Immature natural killer cell (primary cell): ENCODE data around the gene SORCS2. TPM values are rescaled to one million over a fixed set of nuclear protein-coding genes. Genes with fewer than 3 reads are reported as not detected.

Source experiments
- DNase-seq, 3 donors: peaks; one replicate each; pipeline ENCODE4 v3.0.0; 2022; ENCODE audit warnings: mixed read lengths in 1 of 3
- H3K27ac Mint-ChIP-seq, 6 donors: one replicate each; pipeline ENCODE4 v1.8.0; 2020; ENCODE audit warnings: mixed read lengths in 6 of 6, mild to moderate bottlenecking in 5 of 6, inconsistent platforms in 4 of 6, moderate library complexity in 3 of 6
- H3K27me3 Mint-ChIP-seq, 3 donors: one replicate each; pipeline ENCODE4 v1.8.0; 2020 to 2021; ENCODE audit warnings: low read depth in 3 of 3, mild to moderate bottlenecking in 3 of 3, mixed read lengths in 3 of 3, moderate library complexity in 3 of 3, inconsistent platforms in 1 of 3
- H3K36me3 Mint-ChIP-seq, 3 donors: one replicate each; pipeline ENCODE4 v1.8.0; 2020; ENCODE audit warnings: mixed read lengths in 3 of 3, inconsistent platforms in 2 of 3, mild to moderate bottlenecking in 2 of 3
- H3K4me1 Mint-ChIP-seq, 2 donors: one replicate each; pipeline ENCODE4 v1.8.0; 2020; ENCODE audit warnings: inconsistent platforms in 2 of 2, mild to moderate bottlenecking in 2 of 2, mixed read lengths in 2 of 2, moderate library complexity in 1 of 2
- H3K4me3 Mint-ChIP-seq, 5 donors: one replicate each; pipeline ENCODE4 v1.8.0; 2020; ENCODE audit warnings: mild to moderate bottlenecking in 5 of 5, mixed read lengths in 5 of 5, inconsistent platforms in 3 of 5, moderate library complexity in 3 of 5
- H3K9me3 Mint-ChIP-seq, 6 donors: one replicate each; pipeline ENCODE4 v1.8.0; 2020; ENCODE audit warnings: mild to moderate bottlenecking in 6 of 6, mixed read lengths in 6 of 6, inconsistent platforms in 4 of 6, moderate library complexity in 3 of 6
- polyA plus RNA-seq, 3 donors: library from polyadenylated mRNA; unstranded; fragments of 300-500 nt; fragmentation: Illumina TruSeq; gene quantifications; one replicate each; pipeline ENCODE4 v1.2.3, GENCODE V29; 2021

The SORCS2 gene
- polyA plus RNA-seq, 3 donors from 2014 or later: 0.04 to 0.16 TPM; not detected in 1

DNA sequence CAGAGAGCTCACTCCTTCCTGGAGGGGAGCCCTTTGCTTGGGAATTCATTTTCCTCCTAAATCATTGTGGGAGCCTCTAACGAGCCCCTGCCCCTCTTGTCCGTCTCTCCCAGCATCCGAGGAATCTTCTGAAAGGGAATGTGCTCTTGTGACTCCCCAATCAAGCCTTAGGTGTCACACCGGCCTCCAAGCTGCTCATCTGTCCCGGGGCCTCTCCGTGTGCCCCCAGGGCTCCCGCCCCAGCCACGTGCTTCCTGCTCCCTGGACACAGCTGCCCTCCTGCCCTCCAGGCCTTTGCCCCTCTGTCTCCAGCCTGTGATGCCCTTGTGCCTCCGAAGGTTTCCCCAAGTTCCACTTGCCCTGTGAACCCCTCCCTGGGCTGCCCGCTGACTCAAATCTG is 507.5 kb downstream of the SORCS2 start:
- no peak overlapping the region for H3K4me3 Mint-ChIP-seq
- peaks cover 0 to 8% (median 4%) of the 10 kb centered on the region in 3 donors for H3K36me3 Mint-ChIP-seq
- peak overlapping the region in 1 of 6 donors; percentile 19 for H3K27ac Mint-ChIP-seq
- peaks cover 0 to 1% (median 0%) of the 10 kb centered on the region in 6 donors for H3K9me3 Mint-ChIP-seq
- H3K27me3 Mint-ChIP-seq: peaks cover 3 to 5% (median 5%) of the 10 kb centered on the region in 3 donors
- H3K4me1 Mint-ChIP-seq: peaks cover 0 to 1% of the 10 kb centered on the region in 2 donors
- DNase-seq: no peak

GRCh38 chr4:7700665-7701064 is 508.3 kb downstream of the SORCS2 start:
- no peak overlapping the region for H3K4me3 Mint-ChIP-seq
- no peak for DNase-seq
- H3K4me1 Mint-ChIP-seq: peaks cover 0 to 1% of the 10 kb centered on the region in 2 donors
- H3K27ac Mint-ChIP-seq: no peak overlapping the region
- H3K36me3 Mint-ChIP-seq: peaks cover 0 to 6% (median 4%) of the 10 kb centered on the region in 3 donors
- peaks cover 3 to 5% (median 4%) of the 10 kb centered on the region in 3 donors for H3K27me3 Mint-ChIP-seq
- H3K9me3 Mint-ChIP-seq: no peaks in the 10 kb centered on the region

DNA sequence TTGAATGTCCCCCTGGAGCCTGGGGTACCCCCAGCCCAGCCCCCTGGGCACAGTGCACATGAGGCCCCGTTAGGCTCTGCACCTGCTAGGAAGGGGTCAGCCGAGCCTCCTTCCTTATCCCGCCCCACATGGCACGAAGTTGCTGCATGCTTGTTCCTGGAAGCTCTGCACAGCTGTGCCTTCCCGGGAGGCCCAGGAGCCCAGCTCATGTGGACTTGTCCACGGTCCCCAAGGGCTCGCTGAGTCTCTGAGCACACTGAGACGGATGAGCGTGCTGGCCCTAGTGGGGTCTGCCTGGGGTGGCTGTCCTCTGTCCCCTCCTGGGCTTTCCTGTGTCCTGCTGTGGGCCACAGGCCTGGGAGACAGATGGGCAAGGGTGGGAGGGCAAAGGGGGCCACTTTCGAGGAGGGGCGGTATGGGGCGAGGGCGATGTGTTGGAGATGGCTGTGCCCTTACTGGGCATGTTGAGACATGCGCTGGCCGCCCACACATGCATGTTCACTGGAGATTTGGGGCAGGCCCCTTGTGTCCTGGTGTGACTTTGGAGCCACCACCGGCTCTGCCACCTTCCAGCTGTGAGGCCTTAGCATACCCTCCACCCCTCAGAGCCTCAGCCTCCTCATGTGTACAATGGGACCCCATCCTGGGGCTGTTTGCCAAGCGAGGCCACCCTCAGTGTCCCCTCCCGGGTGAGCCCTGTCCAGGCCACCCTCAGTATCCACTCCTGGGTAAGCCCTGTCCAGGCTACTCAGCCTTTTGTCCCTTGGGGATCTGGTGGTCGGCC is 509.7 kb downstream of the SORCS2 start:
- DNase-seq: no peak
- peaks cover 0 to 1% of the 10 kb centered on the region in 2 donors for H3K4me1 Mint-ChIP-seq
- H3K4me3 Mint-ChIP-seq: no peak overlapping the region
- H3K27ac Mint-ChIP-seq: no peak overlapping the region
- H3K27me3 Mint-ChIP-seq: peaks cover 3 to 5% (median 4%) of the 10 kb centered on the region in 3 donors
- H3K36me3 Mint-ChIP-seq: peaks cover 0 to 4% (median 0%) of the 10 kb centered on the region in 3 donors
- no peaks in the 10 kb centered on the region for H3K9me3 Mint-ChIP-seq

GRCh38 chr4:7703688-7704087 is 511.4 kb downstream of the SORCS2 start:
- no peak for DNase-seq
- Mint-ChIP-seq H3K4me3 (no peak overlapping the region), H3K4me1 (no peaks in the 10 kb centered on the region), H3K27ac (peak overlapping the region in 2 of 6 donors; percentile 68 to 78), H3K27me3 (peaks cover 2 to 6% (median 3%) of the 10 kb centered on the region in 3 donors), H3K9me3 (no peaks in the 10 kb centered on the region), H3K36me3 (peaks cover 0 to under 1% (median 0%) of the 10 kb centered on the region in 3 donors)

GRCh38 chr4:7704091-7704490 is 511.8 kb downstream of the SORCS2 start:
- H3K27me3 Mint-ChIP-seq: peaks cover 2 to 6% (median 2%) of the 10 kb centered on the region in 3 donors
- H3K36me3 Mint-ChIP-seq: no peaks in the 10 kb centered on the region
- no peaks in the 10 kb centered on the region for H3K9me3 Mint-ChIP-seq
- DNase-seq: no peak
- no peak overlapping the region for H3K4me3 Mint-ChIP-seq
- no peaks in the 10 kb centered on the region for H3K4me1 Mint-ChIP-seq
- H3K27ac Mint-ChIP-seq: peak overlapping the region in 1 of 6 donors; percentile 78

DNA sequence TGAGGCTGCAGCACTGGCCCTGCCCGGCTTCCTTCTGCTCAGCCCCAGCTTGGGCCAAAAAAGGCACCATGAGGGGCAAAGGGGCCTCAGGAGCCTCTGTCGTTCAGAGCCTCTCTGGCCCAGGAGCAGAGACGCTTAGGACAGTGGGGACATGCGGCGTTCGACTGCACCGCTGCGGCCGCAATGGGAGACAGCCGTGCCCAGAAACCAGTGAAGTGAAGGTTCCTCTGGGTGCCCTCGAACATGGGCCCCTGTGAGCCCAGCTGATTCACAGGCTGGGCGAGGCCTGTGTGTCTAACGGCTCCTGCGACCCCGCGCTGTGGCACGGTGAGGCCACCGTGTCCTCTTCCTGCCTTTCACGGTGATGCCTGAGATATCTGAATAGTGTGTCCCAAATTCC is 512.3 kb downstream of the SORCS2 start:
- H3K27ac Mint-ChIP-seq: no peak overlapping the region
- no peak overlapping the region for H3K4me3 Mint-ChIP-seq
- H3K4me1 Mint-ChIP-seq: no peaks in the 10 kb centered on the region
- peaks cover 2 to 6% (median 2%) of the 10 kb centered on the region in 3 donors for H3K27me3 Mint-ChIP-seq
- no peaks in the 10 kb centered on the region for H3K9me3 Mint-ChIP-seq
- no peak for DNase-seq
- H3K36me3 Mint-ChIP-seq: no peaks in the 10 kb centered on the region

GRCh38 chr4:7705062-7705461 is 512.7 kb downstream of the SORCS2 start:
- H3K27me3 Mint-ChIP-seq: peaks cover 2 to 6% (median 2%) of the 10 kb centered on the region in 3 donors
- no peak for DNase-seq

DNA sequence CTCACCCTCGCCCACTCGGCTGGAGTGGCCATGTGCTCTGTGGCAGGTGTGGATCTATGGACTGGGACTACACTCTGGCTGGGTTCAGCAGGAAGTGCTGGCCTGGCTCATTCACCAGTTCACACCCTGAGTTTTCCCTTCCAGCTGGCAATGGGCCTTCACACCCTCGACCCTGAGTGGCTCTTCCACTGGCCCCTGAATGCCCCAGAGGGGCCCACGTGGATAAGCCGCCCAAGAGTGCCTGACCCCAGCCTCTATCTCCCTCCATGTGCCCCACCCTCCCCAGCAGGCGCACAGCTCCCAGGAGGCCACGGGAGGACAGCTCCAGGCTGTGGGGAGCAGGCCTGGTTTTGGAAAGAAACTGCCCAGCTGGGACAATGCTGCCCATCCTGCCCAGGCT is 513.3 kb downstream of the SORCS2 start:
- no peaks in the 10 kb centered on the region for H3K4me1 Mint-ChIP-seq
- H3K4me3 Mint-ChIP-seq: no peak overlapping the region
- peaks cover 2 to 9% (median 2%) of the 10 kb centered on the region in 3 donors for H3K27me3 Mint-ChIP-seq
- no peak overlapping the region for H3K27ac Mint-ChIP-seq
- DNase-seq: no peak
- no peaks in the 10 kb centered on the region for H3K9me3 Mint-ChIP-seq
- H3K36me3 Mint-ChIP-seq: no peaks in the 10 kb centered on the region

More at GRCh38 chr4:7705062-7705461, 512.7 kb downstream of the SORCS2 start:
- Mint-ChIP-seq H3K36me3 (no peaks in the 10 kb centered on the region), H3K4me1 (no peaks in the 10 kb centered on the region), H3K9me3 (no peaks in the 10 kb centered on the region), H3K27ac (no peak overlapping the region), H3K4me3 (no peak overlapping the region)

GRCh38 chr4:7708238-7708637 is 515.9 kb downstream of the SORCS2 start:
- Mint-ChIP-seq H3K4me1 (no peaks in the 10 kb centered on the region), H3K27ac (no peak overlapping the region), H3K4me3 (no peak overlapping the region), H3K36me3 (no peaks in the 10 kb centered on the region), H3K9me3 (no peaks in the 10 kb centered on the region), H3K27me3 (peaks cover 0 to 7% (median 2%) of the 10 kb centered on the region in 3 donors)
- no peak for DNase-seq

DNA sequence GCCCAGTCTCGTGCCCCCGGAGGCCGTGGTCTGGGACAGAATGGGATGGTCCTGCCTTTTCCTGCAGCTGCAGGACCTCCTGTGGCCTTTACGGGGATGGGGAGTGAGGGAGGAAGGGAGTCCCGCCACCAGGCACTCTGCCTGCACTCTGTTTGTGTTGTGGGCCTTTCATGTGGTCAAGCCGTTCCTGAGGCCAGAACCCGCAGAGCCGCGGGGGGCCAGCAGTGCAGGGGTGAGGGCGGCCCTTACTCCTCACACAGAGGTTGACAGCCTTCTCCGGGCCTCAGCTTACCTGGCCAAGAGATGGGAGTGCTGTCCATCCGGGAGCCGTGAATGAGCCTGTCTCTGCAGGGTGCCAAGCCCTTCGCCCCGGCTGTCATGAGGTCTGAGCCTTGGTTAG is 516.6 kb downstream of the SORCS2 start:
- H3K27ac Mint-ChIP-seq: no peak overlapping the region
- H3K27me3 Mint-ChIP-seq: peaks cover 1 to 5% (median 2%) of the 10 kb centered on the region in 3 donors
- H3K9me3 Mint-ChIP-seq: no peaks in the 10 kb centered on the region
- no peaks in the 10 kb centered on the region for H3K36me3 Mint-ChIP-seq
- no peaks in the 10 kb centered on the region for H3K4me1 Mint-ChIP-seq
- no peak overlapping the region for H3K4me3 Mint-ChIP-seq
- no peak for DNase-seq

DNA sequence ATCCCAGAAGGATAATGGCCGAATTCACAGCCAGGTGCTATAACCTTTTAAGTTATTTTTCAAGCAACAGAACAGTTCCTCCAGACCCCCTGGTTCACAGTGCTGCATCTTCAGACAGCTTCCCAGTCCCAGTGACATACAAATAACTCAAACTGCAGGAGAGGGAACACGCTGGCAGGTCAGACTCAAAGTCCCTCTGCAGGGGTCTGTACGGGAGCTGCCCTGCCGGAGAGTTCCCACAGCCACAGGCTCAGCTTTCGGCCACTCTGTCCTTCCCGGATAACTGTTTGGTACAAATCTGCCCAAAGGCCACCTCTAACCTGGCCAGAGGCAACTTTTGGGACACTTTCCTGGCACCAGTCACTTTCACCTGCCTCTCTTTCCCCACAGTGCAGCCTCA is 517.1 kb downstream of the SORCS2 start:
- no peaks in the 10 kb centered on the region for H3K36me3 Mint-ChIP-seq
- no peak overlapping the region for H3K4me3 Mint-ChIP-seq
- H3K9me3 Mint-ChIP-seq: no peaks in the 10 kb centered on the region
- H3K4me1 Mint-ChIP-seq: no peaks in the 10 kb centered on the region
- peaks cover 1 to 5% (median 2%) of the 10 kb centered on the region in 3 donors for H3K27me3 Mint-ChIP-seq
- DNase-seq: no peak
- H3K27ac Mint-ChIP-seq: no peak overlapping the region

GRCh38 chr4:7710126-7710525 is 517.8 kb downstream of the SORCS2 start:
- H3K27ac Mint-ChIP-seq: no peak overlapping the region
- H3K36me3 Mint-ChIP-seq: peaks cover 0 to 3% (median 3%) of the 10 kb centered on the region in 3 donors
- no peak overlapping the region for H3K4me3 Mint-ChIP-seq
- H3K4me1 Mint-ChIP-seq: peaks cover 0 to under 1% of the 10 kb centered on the region in 2 donors
- peaks cover 0 to 3% (median 0%) of the 10 kb centered on the region in 6 donors for H3K9me3 Mint-ChIP-seq
- no peak for DNase-seq
- peaks cover 1 to 7% (median 2%) of the 10 kb centered on the region in 3 donors for H3K27me3 Mint-ChIP-seq

DNA sequence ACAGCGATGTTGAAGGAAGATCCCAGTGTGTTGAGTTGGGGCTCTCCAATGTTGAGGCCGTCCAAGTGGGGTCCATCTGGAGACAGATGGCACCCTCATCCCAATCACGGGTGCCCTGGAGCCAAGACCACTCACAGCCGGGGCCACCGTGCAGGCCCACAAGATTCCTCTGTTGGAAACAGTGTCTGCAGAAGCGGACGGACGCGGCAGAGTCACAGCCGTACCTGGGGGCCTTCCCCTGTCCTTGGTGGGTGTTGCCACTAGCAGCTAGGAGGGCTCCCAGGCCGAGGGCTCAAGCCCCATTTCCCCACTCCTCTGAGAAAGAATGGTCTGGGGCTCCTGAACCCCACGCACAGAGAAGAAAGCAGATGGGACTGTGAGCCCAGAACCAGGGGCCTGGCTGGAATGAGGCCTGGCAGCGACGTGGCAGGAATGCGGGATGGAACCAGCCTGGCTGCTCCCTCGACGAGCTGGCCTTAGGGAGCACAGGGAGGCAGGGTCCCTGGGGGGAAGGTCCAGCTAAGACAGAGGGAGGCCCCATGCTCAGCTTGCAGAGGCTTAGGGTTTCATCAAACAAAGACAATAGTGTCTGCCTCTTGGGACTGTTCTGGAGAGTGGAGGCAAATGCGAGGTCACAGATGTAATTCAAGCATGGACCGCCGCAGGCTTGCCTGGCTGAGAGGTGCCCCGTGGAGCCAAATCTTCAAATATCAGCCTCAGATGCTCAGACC is 518.4 kb downstream of the SORCS2 start:
- Mint-ChIP-seq H3K27me3 (peaks cover 1 to 7% (median 2%) of the 10 kb centered on the region in 3 donors), H3K36me3 (peaks cover 0 to 3% (median 3%) of the 10 kb centered on the region in 3 donors), H3K4me3 (no peak overlapping the region), H3K9me3 (peaks cover 0 to 3% (median 0%) of the 10 kb centered on the region in 6 donors), H3K4me1 (peaks cover 0 to 2% of the 10 kb centered on the region in 2 donors), H3K27ac (no peak overlapping the region)
- no peak for DNase-seq
